Body of pancreas (tissue), 4 donors: ENCODE measurements around the gene ZNF787. TPM values are rescaled to one million over a fixed set of nuclear protein-coding genes. Genes with fewer than 3 reads are reported as not detected.

ENCODE experiments used
- ATAC-seq: fragments of 150-250 bp; one replicate; pipeline ENCODE4 v1.9.1; 2016
- DNase-seq, 4 donors: peaks; one replicate each; pipeline ENCODE4 v3.0.0-alpha.2; 2019
- H3K27ac ChIP-seq, 4 donors: fragments of 200-600 bp; sonication (generic); 1 replicate in 3 of 4; 2 replicates in 1 of 4; pipeline versions ENCODE4 v1.5.1 to v1.6.1; 2016 to 2019; ENCODE audit warnings: mild to moderate bottlenecking in 1 of 4, mixed read lengths in 1 of 4, moderate library complexity in 1 of 4
- H3K27me3 ChIP-seq, 2 donors: fragments of 200-600 bp; sonication (generic); one replicate each; pipeline ENCODE4 v1.6.0; 2016; ENCODE audit warnings: mild to moderate bottlenecking in 1 of 2
- H3K36me3 ChIP-seq, 2 donors: fragments of 200-600 bp; sonication (generic); replicated peaks in 1 of 2; 2 replicates each; pipeline ENCODE4 v1.5.1; 2016; ENCODE audit warnings: low read depth in 2 of 2; ENCODE audit not compliant: insufficient read depth in 1 of 2
- H3K4me1 ChIP-seq: fragments of 200-600 bp; sonication (generic); one replicate; pipeline ENCODE4 v1.6.0; 2016
- H3K4me3 ChIP-seq, 2 donors: fragments of 200-600 bp; sonication (generic); 1 replicate in 1 of 2; 2 replicates in 1 of 2; pipeline ENCODE4 v1.5.1; 2016 to 2019
- H3K9me3 ChIP-seq, 3 donors: fragments of 200-600 bp; sonication (generic); 1 replicate in 2 of 3; 2 replicates in 1 of 3; pipeline ENCODE4 v1.5.1; 2016
- CTCF ChIP-seq, 7 experiments: fragments of 450-650 bp in 4 of 7; fragments of 200-600 bp in 3 of 7; sonication (generic) in 3 of 7; IDR thresholded peaks; one replicate each; pipeline ENCODE4 v1.5.1; 2016 to 2019; ENCODE audit warnings: antibody characterized with exemption in 7 of 7
- POLR2A ChIP-seq, 3 donors: fragments of 450-650 bp; IDR thresholded peaks; one replicate each; pipeline ENCODE4 v1.6.1; 2016; ENCODE audit warnings: antibody characterized with exemption in 3 of 3, mild to moderate bottlenecking in 2 of 3
- WGBS, 2 donors: methylation state at CpG; one replicate each; pipeline ENCODE4 v1.1.5; 2017; 5-methylcytosine and 5-hydroxymethylcytosine counted together
- intact Hi-C: fragments of 100-400 bp; cut with DNase I; formaldehyde crosslinking; loops from one replicate; pipeline ENCODE4 v1.15.1; 2023
- total RNA-seq, 2 donors: library from RNA; depleted of rRNA; stranded (reverse); fragments of >200 nt; gene quantifications; one replicate each; pipeline ENCODE4 v1.1.0, GENCODE V29; 2016

Gene ZNF787
- total RNA-seq, 2 donors from 2014 or later = 12.7 to 21.1 TPM

DNA sequence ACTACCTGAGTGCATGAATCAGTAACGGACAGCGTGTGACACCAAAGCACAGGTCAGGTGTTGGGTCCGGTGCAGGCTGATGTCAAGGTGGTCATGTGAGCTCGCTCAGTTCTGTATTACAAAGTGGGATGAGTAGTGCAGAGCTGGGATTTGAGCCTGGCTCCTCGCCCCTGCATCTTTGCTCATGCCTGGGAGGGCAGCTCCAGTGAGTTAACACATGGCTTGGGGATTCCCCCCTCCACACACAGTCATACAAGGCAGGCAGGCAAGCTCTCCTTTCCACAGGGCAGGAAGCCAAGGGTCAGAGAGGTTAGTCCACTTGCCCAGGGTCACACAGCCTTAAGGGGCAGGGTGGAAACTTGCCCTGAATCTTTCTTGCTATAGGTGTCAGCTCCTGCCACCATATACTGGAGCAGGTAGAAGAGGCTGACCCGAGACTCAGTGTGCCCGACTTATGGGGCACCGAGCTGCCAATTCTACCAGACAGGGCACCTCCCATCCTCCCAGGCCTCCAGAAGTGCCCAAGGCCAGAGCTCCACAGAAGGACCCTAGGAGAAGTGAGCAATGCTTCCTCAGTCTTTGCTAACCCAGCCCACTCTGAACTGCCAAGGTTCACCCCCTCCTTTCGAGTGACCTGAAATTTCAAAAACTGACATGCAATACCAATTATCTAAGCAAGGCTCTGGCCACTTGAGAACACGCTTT lies 35.4 kb downstream of the ZNF787 start:
- peaks cover 0 to 3% of the 10 kb centered on the region in 2 donors for H3K36me3 ChIP-seq
- H3K9me3 ChIP-seq = no peaks in the 10 kb centered on the region
- no peak for TF ChIP-seq CTCF (IDR thresholded peaks at IDR 0.05)
- TF ChIP-seq POLR2A (IDR thresholded peaks at IDR 0.05) = no peak
- ATAC-seq = no peak
- 95 to 97% methylated on average over 6 to 10 of the region's 10 CpGs for WGBS, 2 donors
- H3K27ac ChIP-seq = no peak overlapping the region
- H3K27me3 ChIP-seq = no peaks in the 10 kb centered on the region
- H3K4me3 ChIP-seq = no peak overlapping the region
- peaks cover 9% of the 10 kb centered on the region for H3K4me1 ChIP-seq
- intact Hi-C loops = no loop called here
- no peak for DNase-seq

- no peak overlapping the region for H3K27ac ChIP-seq
- H3K36me3 ChIP-seq = peaks cover 0 to 3% of the 10 kb centered on the region in 2 donors
- ATAC-seq (no peak), DNase-seq (no peak)
- intact Hi-C loops = no loop called here
- TF ChIP-seq POLR2A (IDR thresholded peaks at IDR 0.05) (no peak), CTCF (IDR thresholded peaks at IDR 0.05) (no peak)
- H3K4me1 ChIP-seq = peaks cover 10% of the 10 kb centered on the region
- H3K4me3 ChIP-seq = no peak overlapping the region
- no peaks in the 10 kb centered on the region for H3K9me3 ChIP-seq
- WGBS, 2 donors = 71 to 86% methylated on average over 16 to 18 of the region's 18 CpGs
- no peaks in the 10 kb centered on the region for H3K27me3 ChIP-seq
These were observed 36.1 kb downstream of the ZNF787 start for GRCh38 chr19:56084835-56085536.

DNA sequence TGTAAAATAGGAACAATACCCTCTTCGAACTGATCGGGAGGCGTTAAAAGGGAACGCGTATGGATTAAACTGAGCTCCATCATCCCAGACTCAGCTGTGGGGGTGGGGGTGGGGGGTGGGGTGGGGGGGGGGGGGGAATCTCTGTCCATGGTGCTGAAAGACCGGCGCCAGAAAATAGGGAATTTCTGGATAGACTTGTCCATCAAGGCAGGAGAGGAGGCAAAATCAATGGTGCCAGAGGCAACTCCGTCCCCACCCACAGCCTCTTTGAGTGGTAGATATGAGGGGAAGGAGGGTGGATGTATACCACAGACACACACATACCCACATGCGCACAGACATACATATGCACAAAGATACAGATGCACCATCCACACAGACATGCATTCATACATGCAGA lies 37.4 kb downstream of the ZNF787 start:
- no peak for DNase-seq
- WGBS, 2 donors = 31 to 49% methylated on average over 9 of the region's 9 CpGs

GRCh38 chr19:56080669-56081401 lies 40.3 kb downstream of the ZNF787 start:
- peak; percentile 31 to 79 (median 64) for TF ChIP-seq CTCF (IDR thresholded peaks at IDR 0.05)
- no peak for TF ChIP-seq POLR2A (IDR thresholded peaks at IDR 0.05)
- Histone ChIP-seq H3K27ac (peak overlapping the region in 1 of 4 donors; percentile 13), H3K27me3 (no peaks in the 10 kb centered on the region), H3K9me3 (no peaks in the 10 kb centered on the region), H3K4me1 (peaks cover 10% of the 10 kb centered on the region), H3K36me3 (no peaks in the 10 kb centered on the region), H3K4me3 (no peak overlapping the region)
- peak; percentile 84 to 88 (median 86) for DNase-seq
- intact Hi-C loops = no loop called here
- WGBS, 2 donors = 2 to 5% methylated on average over 22 to 36 of the region's 36 CpGs
- ATAC-seq = peak; percentile 76

More for the DNA sequence above, 37.4 kb downstream of the ZNF787 start:
- Histone ChIP-seq H3K4me3 (no peak overlapping the region), H3K27ac (no peak overlapping the region), H3K36me3 (peaks cover 0 to 2% of the 10 kb centered on the region in 2 donors), H3K4me1 (peaks cover 10% of the 10 kb centered on the region), H3K9me3 (no peaks in the 10 kb centered on the region), H3K27me3 (no peaks in the 10 kb centered on the region)
- TF ChIP-seq CTCF (IDR thresholded peaks at IDR 0.05) (no peak), POLR2A (IDR thresholded peaks at IDR 0.05) (no peak)
- intact Hi-C loops = no loop called here
- ATAC-seq = no peak
